MV-4-11 (cell line): ENCODE results near the gene GIN1.
"Not testable (repeated sequence)": the region's sequence is repeated elsewhere in the genome, so short reads cannot be mapped to it uniquely, and the experiment has no call there.

Experiments
- DNase-seq: peaks from one replicate; lab custom pipeline; 2025; lab: John Stamatoyannopoulos, UW

GIN1 gene

GRCh38 chr5:103110403-103110802 is 9.5 kb downstream of the GIN1 start:
- DNase-seq: no peak

GRCh38 chr5:103109277-103109676 is 10.7 kb downstream of the GIN1 start:
- no peak for DNase-seq

GRCh38 chr5:103108086-103108485 is 11.9 kb downstream of the GIN1 start:
- peak; percentile 15 for DNase-seq

- no peak for DNase-seq
Observed at GRCh38 chr5:103102234-103102633, 17.7 kb downstream of the GIN1 start.

- DNase-seq: no peak
Observed at GRCh38 chr5:103101079-103101750, 18.7 kb downstream of the GIN1 start.

GRCh38 chr5:103098993-103099392 is 20.9 kb downstream of the GIN1 start:
- no peak for DNase-seq

- DNase-seq: no peak
Observed at GRCh38 chr5:103094737-103095136, 25.2 kb downstream of the GIN1 start.

- no peak for DNase-seq
Observed at GRCh38 chr5:103093727-103094126, 26.2 kb downstream of the GIN1 start.

- DNase-seq: no peak
Observed at GRCh38 chr5:103092676-103093075, 27.3 kb downstream of the GIN1 start.

- DNase-seq: no peak
Observed at GRCh38 chr5:103090791-103091190, 29.1 kb downstream of the GIN1 start.

- DNase-seq: no peak
Observed at GRCh38 chr5:103089272-103089671, 30.7 kb downstream of the GIN1 start.

GRCh38 chr5:103086547-103086946 is 33.4 kb downstream of the GIN1 start:
- no peak for DNase-seq

GRCh38 chr5:103079796-103080195 is 40.1 kb downstream of the GIN1 start:
- DNase-seq: no peak

GRCh38 chr5:103075442-103075841 is 44.5 kb downstream of the GIN1 start:
- DNase-seq: peak; percentile 1

GRCh38 chr5:103073500-103073899 is 46.4 kb downstream of the GIN1 start:
- not testable (repeated sequence) for DNase-seq

- DNase-seq: peak; percentile 17
Observed at GRCh38 chr5:103066326-103066725, 53.6 kb downstream of the GIN1 start.

- no peak for DNase-seq
Observed at GRCh38 chr5:103060424-103060954, 59.4 kb downstream of the GIN1 start.

GRCh38 chr5:103059525-103059924 is 60.4 kb downstream of the GIN1 start:
- no peak for DNase-seq

GRCh38 chr5:103057208-103058130 is 62.5 kb downstream of the GIN1 start:
- DNase-seq: no peak

GRCh38 chr5:103046706-103047105 is 73.2 kb downstream of the GIN1 start:
- DNase-seq: not testable (repeated sequence)

- peak; percentile 41 for DNase-seq
Observed at GRCh38 chr5:103041071-103041676, 78.8 kb downstream of the GIN1 start.

- DNase-seq: no peak
Observed at GRCh38 chr5:103037673-103038455, 82.1 kb downstream of the GIN1 start.
